ENCODE data around the gene CCNG1.

CCNG1 gene

DNA sequence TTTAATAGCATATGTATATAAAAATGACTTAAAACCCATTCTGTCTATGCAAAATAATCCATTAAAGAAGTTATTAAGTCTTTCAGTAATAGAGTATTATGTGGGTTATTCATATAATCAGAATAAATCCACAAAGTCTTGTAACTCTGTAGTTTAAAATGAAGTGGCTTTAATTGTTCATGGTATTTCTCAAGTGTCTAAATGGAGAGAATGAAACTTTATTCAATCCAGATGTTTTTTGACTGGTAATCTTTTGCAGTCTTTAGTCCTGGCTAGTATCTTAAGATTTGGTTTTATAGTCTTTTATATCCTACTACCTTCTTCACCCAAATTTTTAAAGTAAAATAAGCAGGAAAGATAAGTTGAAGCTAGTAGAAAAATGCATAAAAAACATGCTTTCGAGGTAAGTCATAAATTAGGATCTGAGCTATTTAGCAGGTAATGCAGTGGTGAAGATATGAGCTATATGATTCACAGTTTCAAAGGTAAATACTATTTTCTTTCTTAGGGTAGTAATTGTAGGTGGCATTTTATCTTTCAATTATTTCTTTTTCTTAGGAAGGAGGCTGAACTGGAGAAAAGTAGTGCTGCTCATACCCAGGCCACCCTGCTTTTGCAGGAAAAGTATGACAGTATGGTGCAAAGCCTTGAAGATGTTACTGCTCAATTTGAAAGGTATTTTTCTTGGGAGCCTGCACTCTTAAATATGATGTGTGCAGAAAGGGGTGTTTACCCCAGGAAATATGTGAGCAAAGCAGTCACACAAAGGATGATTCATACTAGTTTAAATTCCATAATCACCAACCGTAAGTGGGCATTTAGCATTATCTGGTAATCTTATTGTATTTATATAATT, 41.0 kb downstream of the CCNG1 start:
- no peak for DNase-seq (ENCODE audit: insufficient read length, low spot score)
- FAIRE-seq = no peak

DNA sequence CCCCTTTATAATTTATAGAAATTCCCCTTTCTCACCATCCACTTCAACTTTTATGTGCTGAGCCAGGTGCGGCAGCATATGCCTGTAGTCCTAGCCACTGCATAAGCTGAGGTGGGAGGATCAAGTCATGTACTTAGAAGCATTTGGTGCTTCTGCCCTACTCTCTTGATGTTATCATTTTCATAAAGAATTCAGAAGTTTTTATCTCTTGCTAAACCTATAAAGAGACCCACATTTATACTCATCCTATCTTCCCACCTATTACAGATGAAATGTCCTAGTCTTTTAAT, 41.5 kb downstream of the CCNG1 start:
- DNase-seq (ENCODE audit: insufficient read length, low spot score) (no peak), FAIRE-seq (no peak)

DNA sequence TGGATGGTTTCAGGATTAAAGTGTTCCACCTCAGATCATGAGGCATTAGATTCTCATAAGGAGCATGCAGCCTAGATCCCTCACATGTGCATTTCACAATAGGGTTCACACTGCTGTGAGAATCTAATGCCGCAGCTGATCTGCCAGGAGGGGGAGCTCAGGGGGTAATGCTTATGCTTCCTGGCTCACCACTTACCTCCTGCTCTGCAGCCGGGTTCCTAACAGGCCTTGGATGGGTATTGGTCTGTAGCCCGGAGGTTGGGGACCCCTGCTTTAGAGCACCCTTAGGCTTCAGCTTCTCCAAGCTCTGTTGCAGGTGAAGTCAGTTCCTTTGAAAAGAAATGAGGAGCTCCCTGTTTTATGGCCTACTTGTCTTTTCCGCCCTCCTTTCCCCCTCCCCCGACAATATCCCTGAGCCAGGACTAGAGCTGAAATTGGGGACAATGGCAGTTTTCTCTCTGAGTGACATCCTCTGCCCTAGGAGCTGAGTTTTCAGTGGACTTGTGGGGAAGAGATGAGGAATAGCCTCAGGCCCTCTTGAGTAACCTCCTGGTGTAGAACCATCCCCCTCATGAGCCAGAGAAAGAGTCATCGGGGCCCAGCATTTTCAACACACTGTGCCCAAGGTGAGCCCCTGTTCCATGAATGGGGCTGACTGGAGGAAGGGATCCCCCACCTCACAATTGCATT, 51.8 kb downstream of the CCNG1 start:
- DNase-seq (ENCODE audit: insufficient read length, low spot score) = no peak

DNA sequence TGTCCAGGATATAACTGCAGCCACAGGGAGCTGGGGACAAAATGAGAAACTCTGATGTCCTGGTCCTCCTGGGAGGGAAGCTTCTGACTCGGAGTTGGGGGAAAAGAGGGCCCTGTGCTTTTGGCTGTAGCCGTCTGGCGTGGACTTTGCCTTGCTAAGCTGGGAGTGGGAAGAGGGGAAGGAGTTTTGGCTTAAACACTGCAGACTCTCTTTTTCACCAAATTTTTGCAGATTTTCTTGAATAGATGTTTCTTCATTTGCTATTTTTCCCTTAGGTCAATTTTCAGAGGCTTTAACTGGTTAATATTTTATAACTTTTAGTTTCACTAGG, 52.3 kb downstream of the CCNG1 start:
- FAIRE-seq (no peak), DNase-seq (ENCODE audit: insufficient read length, low spot score) (no peak)

More for the DNA sequence above, 51.8 kb downstream of the CCNG1 start:
- no peak for FAIRE-seq
